NCI-H774 (cell line): ENCODE data around the gene CLDND2.
A peak's percentile ranks its signal among the peaks of the same experiment; 100 is the strongest.
"Not testable (repeated sequence)": the region's sequence is repeated elsewhere in the genome, so short reads cannot be mapped to it uniquely, and the experiment has no call there.

ENCODE experiments used
- DNase-seq: peaks from one replicate; lab custom pipeline; 2025; lab: John Stamatoyannopoulos, UW

Gene CLDND2, protein sequence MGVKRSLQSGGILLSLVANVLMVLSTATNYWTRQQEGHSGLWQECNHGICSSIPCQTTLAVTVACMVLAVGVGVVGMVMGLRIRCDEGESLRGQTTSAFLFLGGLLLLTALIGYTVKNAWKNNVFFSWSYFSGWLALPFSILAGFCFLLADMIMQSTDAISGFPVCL

DNA sequence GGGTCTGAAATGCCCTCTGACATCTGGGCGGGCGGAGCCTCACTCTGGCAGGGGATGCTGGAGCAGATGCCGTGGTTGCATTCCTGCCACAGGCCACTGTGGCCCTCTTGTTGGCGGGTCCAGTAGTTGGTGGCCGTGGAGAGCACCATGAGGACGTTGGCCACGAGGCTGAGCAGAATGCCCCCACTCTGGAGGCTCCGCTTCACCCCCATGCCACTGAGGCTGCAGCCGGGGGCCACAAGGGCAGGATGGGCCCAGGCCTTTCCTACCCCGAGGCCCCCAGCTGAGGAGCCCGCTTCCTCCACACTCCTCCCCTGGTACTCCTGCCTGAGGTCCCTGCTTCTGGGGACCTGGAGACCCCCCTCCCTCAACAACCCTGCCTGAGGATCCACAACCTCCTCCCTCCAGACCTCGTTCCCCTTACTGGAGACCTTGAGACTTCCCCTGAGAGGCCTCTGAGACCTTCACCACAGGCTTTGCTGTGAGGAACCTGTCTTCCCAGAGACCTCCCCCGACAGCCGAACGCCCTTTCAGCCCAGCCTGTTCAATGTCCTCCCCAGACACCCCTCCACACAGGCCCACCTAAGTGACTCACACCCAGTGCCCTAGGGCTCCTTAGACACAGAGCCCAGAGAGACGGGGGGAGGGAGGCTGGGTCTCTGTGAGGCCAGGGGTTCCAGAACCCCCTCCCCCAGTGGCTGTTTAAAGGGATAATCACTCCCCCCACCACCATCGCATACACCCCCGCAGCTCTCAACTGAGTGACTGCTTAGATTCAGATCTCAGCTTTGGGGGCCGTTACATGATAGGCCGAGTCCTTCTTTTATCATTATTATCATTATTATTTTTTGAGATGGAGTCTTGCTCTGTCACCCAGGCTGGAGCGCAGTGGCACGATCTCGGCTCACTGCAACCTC is at the start of gene CLDND2:
Gene CLDND2 (minus strand): TSS at position 638 of the 917 bp plus-strand sequence. CDS start 426 bp downstream, at position 212.
- no peak for DNase-seq

GRCh38 chr19:51417810-51418157 is 49.0 kb upstream of the CLDND2 start:
- DNase-seq: no peak

DNA sequence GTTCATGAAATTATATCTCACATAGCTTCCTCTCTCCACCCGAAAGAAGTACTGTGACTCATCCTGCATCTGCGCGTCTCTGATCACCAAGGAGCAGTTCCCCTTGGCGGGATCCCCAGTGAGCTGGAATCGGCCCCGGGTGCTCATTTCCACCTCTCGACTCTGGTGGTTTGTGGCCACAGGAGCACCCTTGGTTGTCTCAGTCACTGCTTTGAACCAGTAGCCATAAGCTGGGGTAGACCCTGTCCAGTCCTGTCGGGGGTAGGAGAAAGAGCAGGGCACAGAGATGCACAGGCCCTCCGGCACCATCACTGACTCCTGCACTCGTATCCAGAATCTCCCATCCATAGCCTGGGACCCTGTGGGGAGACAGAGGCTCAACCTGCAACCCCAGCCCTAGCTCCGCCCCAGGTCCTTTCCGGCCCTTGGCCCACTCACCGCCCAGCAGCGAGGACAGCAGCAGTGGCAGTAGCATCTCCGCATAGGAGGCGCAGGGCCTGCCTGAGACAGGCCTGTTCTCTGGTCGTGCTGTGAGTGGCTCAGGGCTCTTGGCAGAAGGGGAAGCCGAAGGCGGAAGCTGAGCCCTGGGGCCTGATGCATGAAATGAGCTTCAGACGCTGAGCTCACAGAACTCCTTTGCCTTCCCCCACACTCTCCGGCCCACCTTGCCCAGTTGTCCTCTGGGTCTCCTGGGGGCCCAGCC is 48.5 kb upstream of the CLDND2 start, which contains the start of gene SIGLEC10:
Gene SIGLEC10 (minus strand): TSS at position 536 of the 703 bp plus-strand sequence. CDS start 61 bp downstream, at position 475.
- no peak for DNase-seq

DNA sequence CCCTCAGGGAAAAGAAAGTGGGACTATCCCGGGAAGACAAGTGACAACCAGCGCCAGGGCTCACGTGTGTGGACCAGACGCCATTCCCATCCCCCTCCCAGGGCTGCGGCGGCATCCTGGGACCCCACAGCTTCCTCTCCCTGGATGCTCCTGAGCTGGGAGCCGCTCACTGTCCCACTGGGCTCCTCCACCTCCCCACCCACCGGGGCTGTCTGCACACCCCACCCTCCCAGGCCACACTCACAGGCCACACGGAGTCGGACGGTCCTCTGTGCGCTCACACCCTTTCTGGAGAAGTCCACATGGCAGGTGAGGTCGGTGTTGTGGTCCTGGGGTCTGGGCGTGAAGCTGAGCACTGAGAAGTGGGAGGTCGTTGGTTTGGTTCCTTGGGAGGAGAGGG is 47.6 kb upstream of the CLDND2 start:
- not testable (repeated sequence) for DNase-seq

GRCh38 chr19:51415187-51415586 is 46.4 kb upstream of the CLDND2 start:
- no peak for DNase-seq

- DNase-seq: no peak
Observed at GRCh38 chr19:51410950-51411748, 42.3 kb upstream of the CLDND2 start.

DNA sequence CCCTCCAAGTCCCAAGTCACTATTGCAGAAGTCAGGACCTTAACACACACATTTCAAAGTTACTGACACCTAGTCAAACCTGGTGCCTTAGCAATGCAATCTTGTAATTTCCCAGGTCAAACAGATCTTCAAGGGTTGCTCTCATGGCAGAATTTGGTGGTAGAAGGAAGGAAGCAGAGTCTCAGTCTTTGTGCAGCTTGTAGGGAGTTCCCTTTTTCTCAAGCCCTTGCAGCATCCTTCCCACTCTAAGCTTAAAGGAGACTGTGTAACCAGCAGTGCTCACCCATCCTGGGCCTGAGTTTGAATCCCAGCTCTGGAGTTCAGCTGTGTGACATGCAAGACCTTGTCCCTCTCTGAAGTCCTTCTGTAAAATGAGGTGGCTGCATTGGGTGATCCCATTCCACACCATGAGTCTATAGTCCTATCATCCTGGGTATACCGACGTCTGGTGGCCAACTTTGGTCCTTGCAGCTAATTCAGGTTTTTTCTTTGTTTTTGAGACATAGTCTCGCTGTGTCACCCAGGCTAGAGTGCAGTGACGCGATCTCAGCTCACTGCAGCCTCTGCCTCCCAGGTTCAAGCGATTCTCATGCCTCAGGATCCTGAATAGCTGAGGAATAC is 38.8 kb upstream of the CLDND2 start:
- DNase-seq: no peak

GRCh38 chr19:51402117-51402516 is 33.3 kb upstream of the CLDND2 start:
- DNase-seq: no peak

GRCh38 chr19:51399936-51400335 is 31.1 kb upstream of the CLDND2 start:
- not testable (repeated sequence) for DNase-seq

DNA sequence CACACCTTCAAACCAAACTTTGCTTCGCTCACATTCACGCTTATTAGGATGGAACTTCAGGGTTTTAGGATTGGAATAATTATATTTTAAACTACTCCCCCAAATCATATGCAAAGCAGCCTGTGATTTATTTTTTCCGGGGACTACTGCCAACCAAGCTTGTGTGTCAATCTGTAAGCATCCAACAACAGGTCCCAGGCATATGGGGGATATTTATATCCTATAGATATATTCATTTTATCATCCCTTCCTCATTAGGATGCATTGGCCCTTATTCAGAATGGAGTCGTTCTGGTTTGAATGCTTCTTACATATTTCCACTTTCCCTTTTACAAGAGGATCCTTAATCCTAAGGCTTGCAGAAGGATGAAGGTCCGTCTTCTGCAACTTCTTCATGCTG is 30.4 kb upstream of the CLDND2 start:
- no peak for DNase-seq

DNA sequence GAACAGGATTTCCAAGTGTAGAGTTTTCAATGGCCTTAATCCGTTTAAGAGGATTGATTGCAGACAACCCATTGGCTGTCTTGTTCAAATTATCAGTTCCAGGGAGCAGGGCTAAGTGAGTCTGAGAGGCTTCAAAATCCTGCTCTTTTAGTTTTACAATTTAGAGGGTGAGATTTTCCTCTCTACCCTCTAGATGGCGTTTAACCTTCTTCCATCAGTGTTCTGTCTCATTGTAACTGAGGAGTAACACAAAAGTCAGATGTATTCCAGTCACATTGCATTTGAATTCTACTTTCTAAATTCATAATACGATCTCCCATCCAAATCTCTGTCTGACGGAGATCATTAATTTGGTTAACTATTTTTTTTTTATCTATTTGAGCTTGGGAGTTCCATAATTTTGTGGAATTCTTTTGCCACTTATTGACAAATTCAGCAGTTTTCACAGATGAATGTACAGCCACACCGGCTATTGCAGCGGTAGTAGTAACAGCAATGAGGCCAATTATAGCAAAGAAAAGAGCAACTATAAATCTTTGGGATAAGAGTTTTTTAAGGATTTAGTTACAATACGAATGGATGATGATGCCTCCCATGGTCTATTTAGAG is 29.4 kb upstream of the CLDND2 start:
- peak; percentile 1 for DNase-seq

DNA sequence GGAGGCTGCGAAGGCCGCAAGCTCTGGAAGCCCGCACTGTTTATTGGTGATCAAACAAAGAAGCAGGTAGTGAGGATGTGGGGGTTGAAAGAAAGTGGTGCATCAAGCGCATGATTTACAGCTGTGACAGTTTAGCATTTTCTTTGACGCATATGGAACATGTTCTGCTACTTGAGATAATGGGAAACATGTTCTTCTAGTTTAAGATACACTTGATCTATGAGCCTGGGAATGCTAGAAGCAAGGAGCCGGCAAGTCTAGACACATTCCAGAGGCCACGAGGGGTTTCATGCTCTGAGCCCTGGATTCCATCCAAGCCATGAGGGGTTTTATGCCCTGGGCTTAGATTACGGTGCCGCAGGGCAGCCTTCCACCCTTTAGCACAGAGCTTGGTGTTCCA is 28.6 kb upstream of the CLDND2 start:
- DNase-seq: not testable (repeated sequence)

- DNase-seq: no peak
Observed at GRCh38 chr19:51396175-51396574, 27.4 kb upstream of the CLDND2 start.

GRCh38 chr19:51394050-51394836 is 25.4 kb upstream of the CLDND2 start:
- DNase-seq: peak; percentile 92

DNA sequence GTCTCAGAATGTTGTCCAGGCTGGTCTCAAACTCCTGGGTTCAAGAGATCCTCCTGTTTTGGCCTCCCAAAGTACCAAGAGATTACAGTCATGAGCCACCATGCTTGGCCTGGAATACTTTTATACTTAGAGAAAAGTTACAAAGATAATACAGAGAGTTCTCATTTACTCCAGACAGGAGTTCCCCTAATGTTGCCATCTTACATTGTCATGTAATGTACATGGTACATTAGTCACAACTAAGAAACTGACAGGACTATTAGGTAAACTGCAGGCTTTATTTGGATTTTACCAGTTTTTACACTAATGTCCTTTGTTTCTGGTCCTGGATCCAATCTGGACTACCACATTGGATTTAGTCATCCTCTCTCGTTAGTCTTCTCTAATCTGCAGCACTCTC is 23.9 kb upstream of the CLDND2 start:
- DNase-seq: no peak

DNA sequence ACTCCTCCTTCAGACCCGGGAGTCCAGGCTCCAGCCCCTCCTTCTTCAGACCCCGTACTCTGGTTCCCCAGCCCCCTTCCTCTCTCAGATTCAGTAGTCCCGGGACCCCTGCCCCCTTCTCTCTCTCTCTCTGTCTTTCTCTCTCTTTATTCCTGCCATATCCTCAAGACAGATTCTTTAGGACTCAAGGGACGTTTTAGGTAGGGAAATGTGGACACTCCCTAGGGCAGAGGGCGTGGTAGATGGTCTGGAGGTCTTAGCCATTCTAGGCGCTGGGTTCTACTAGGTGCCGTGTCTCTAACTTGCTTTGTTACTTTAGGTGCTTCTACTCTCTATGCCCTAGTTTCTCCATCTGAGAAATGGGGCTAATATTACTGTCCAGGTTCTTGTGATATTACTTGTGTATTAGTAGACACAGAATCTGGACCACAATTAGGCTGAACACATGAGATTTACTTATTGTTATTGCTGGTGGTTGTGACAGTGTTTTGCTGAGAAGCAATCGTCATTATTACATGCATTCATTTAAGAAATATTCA is 22.3 kb upstream of the CLDND2 start:
- no peak for DNase-seq

DNA sequence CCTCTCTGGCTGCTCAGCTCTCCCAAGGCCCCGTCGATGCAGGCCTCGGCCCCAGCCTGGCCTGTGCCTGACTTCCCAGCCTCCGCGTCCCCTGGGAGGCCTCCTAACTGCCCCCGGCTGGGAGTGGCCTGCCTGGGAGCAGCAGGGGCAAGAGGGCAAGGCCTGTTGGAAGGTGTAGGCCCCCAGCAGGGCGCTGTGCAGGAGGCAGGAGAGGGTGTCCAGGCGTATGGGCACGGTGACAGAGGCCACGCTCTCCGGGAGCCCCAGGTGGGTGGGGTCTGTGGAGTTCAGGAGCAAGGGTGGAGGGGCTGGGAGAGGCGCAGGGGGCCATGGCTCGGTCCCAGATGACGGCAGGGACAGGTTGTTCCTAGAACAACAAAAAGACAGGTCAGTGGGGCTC is 20.3 kb upstream of the CLDND2 start:
- no peak for DNase-seq

GRCh38 chr19:51387924-51388389 is 19.2 kb upstream of the CLDND2 start, which contains the start of gene LIM2:
LIM2 (minus strand) TSS chr19:51387974; CDS start chr19:51387443, 531 bp downstream.
- DNase-seq: no peak

- no peak for DNase-seq
Observed at GRCh38 chr19:51386882-51387520, 18.2 kb upstream of the CLDND2 start.
